ENCODE measurements around the gene CEP350.

GRCh38 chr1:180154003-180154324 is 199.4 kb downstream of the CEP350 start:
- no peak for TF ChIP-seq CTCF (conservative IDR thresholded peaks at IDR 0.05; ENCODE audit: low read length)
- TF ChIP-seq EZH2phosphoT487 (IDR thresholded peaks at IDR 0.05; ENCODE audit: borderline replicate concordance, low read depth, low read length): no peak
